GM12874 (cell line): Measurements from ENCODE around the gene PLA2G4E.
A peak's percentile ranks its signal among the peaks of the same experiment; 100 is the strongest.

Experiments used
- TF ChIP-seq, protein P1 (sequence below): IDR thresholded peaks from 2 replicates; pipeline ENCODE4 v1.5.1; 2011; ENCODE audit warnings: low read depth, mild to moderate bottlenecking, control low read depth, low read length, moderate library complexity; ENCODE audit not compliant: insufficient read depth

The PLA2G4E gene

GRCh38 chr15:41978534-41978933, 42.3 kb downstream of the PLA2G4E start:
- TF ChIP-seq, protein P1, sequence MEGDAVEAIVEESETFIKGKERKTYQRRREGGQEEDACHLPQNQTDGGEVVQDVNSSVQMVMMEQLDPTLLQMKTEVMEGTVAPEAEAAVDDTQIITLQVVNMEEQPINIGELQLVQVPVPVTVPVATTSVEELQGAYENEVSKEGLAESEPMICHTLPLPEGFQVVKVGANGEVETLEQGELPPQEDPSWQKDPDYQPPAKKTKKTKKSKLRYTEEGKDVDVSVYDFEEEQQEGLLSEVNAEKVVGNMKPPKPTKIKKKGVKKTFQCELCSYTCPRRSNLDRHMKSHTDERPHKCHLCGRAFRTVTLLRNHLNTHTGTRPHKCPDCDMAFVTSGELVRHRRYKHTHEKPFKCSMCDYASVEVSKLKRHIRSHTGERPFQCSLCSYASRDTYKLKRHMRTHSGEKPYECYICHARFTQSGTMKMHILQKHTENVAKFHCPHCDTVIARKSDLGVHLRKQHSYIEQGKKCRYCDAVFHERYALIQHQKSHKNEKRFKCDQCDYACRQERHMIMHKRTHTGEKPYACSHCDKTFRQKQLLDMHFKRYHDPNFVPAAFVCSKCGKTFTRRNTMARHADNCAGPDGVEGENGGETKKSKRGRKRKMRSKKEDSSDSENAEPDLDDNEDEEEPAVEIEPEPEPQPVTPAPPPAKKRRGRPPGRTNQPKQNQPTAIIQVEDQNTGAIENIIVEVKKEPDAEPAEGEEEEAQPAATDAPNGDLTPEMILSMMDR: no peak

GRCh38 chr15:41977757-41978383, 43.0 kb downstream of the PLA2G4E start:
- TF ChIP-seq, protein P1: no peak

DNA sequence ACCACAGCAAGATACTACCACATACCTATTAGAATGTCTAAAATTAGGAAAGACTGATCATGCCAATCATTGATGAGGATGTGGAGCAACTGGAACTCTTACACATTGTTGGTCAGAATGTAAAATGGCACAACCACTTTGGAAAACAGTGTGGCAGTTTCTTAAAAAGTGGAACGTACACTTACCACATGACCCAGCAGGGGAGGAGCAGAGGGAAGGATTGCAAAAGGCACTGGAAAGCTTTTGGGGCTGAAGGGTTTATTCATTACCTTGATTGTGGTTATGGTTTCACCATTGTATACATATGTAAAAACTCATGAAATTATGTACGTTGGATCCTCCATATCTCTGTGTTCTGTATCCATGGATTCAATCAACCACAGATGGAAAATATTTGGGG, 45.2 kb downstream of the PLA2G4E start:
- TF ChIP-seq, protein P1: no peak

DNA sequence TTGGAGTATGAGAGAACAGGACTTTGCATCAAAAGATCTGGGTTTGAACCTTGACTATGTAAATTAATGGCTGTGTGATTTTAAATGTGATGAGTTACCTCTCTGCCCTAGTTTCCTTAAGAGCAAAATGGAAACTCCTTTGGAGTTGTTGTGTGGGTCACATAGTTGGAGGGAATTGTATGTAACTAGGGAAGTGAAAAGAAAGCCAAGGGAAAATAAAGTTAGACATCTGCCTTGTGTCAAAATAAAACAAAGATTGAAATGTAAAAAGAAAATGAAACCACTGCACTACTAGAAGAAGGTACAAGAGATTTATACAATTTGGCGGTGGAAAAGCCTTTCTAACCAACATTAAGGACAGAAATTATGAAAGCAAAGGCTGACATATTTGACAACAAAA, 46.8 kb downstream of the PLA2G4E start:
- TF ChIP-seq, protein P1: no peak

GRCh38 chr15:41972253-41973242, 48.3 kb downstream of the PLA2G4E start, which contains the start of gene EHD4:
EHD4 (minus strand) TSS chr15:41972557; CDS start chr15:41972494, 63 bp downstream.
- TF ChIP-seq, protein P1: peak; percentile 28; the same call in 1 of the 2 replicates

DNA sequence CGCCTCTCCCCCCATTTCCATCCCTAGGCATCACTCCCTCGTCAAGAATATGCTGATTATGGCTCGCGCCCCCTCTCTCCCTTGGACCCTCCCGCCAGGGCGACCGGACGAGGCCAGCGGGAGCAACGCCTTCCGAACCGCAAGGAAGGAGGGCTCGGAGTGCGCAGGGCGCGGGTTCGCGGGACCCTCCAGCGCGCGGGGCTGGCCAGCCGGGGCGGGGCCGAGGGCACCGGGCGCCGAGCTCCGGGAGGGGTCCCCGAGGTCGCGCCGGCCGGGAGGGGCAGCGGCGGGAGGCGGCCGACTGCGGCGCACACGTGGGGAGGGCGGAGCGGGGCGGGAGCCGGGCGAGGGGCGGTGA, 49.0 kb downstream of the PLA2G4E start:
- TF ChIP-seq, protein P1: no peak
